Peyer's patch (tissue), 4 donors: ENCODE data around the gene TMEM108.

Experiments
- CTCF ChIP-seq, 6 experiments: fragments of 450-650 bp in 4 of 6; fragments of 200-600 bp in 2 of 6; sonication (generic) in 1 of 6; IDR thresholded peaks; one replicate each; pipeline ENCODE4 v1.5.1; 2017 to 2019; ENCODE audit warnings: antibody characterized with exemption in 6 of 6, mild to moderate bottlenecking in 3 of 6, moderate library complexity in 1 of 6
- POLR2A ChIP-seq, 2 donors: fragments of 450-650 bp; IDR thresholded peaks; one replicate each; pipeline ENCODE4 v1.5.1; 2017; ENCODE audit warnings: antibody characterized with exemption in 2 of 2, mild to moderate bottlenecking in 2 of 2, moderate library complexity in 2 of 2

DNA sequence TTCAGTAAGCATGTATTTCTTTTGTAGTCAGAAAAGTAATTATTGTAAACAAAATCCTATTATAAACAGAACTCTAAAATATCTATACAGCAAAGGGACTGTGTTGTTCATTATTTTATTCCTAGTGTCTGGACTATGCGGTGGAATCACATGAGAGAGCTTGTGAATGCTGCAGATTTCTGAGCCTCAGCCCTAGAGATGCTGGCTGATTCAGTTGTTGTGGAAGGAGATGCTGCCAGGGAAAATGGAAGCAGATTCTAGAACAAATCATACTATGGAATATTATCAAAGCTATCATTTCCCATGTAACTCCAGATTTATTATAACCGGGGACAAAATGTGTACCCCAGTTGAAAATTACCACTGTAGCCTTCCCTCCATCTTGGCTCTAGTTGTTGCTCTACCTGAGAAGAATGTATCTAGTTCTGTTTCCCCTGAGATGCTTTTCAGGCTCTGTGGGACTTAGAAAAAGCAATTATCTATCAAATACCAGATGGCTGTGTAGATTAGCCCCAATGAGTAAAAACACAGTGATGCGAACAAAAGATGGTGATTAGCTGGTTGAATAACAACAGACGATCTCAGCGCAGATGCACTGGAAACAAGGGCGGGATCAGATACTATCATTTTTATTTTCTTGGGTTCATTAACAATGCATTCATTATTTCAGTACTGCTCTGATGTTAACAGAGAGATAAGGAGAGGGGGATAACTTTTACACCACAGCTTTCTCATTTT, 131.3 kb downstream of the TMEM108 start:
- TF ChIP-seq CTCF (IDR thresholded peaks at IDR 0.05), result no peak
- no peak for TF ChIP-seq POLR2A (IDR thresholded peaks at IDR 0.05)
